ENCODE measurements around the gene SLX4IP.

DNA sequence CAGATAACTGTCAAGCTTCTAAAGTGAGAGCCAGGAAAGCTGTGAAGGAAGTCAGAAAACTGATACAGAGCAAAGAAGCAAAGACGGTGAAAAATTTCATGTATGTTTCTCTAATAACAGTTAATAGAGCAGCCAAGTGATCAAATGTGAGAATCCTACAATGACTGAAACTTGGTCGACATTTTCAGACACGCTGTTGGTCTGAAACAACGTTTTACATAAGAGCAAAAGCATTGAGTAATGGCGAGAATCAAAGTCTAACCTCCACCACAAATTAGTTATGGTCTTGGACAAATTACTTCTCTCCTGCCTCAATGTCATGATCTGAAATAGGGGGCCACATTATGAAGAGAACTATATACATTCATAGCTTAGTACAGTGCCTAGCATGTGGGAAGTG, 4.4 kb upstream of the SLX4IP start:
- TF ChIP-seq EP300 (IDR thresholded peaks at IDR 0.05) (no peak), POLR2AphosphoS5 (IDR thresholded peaks at IDR 0.05) (no peak)
- TF ChIP-seq, protein P1, sequence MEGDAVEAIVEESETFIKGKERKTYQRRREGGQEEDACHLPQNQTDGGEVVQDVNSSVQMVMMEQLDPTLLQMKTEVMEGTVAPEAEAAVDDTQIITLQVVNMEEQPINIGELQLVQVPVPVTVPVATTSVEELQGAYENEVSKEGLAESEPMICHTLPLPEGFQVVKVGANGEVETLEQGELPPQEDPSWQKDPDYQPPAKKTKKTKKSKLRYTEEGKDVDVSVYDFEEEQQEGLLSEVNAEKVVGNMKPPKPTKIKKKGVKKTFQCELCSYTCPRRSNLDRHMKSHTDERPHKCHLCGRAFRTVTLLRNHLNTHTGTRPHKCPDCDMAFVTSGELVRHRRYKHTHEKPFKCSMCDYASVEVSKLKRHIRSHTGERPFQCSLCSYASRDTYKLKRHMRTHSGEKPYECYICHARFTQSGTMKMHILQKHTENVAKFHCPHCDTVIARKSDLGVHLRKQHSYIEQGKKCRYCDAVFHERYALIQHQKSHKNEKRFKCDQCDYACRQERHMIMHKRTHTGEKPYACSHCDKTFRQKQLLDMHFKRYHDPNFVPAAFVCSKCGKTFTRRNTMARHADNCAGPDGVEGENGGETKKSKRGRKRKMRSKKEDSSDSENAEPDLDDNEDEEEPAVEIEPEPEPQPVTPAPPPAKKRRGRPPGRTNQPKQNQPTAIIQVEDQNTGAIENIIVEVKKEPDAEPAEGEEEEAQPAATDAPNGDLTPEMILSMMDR (IDR thresholded peaks at IDR 0.05), result no peak

All from gastroesophageal sphincter (tissue), 3 donors.